HUDEP-2 (cell line): ENCODE data around the gene DGAT2.

Experiments
- DNase-seq, 76 experiments: peaks; one replicate each; lab custom pipeline; 2025; ENCODE audit not compliant: unreplicated experiment in 76 of 76; lab: John Stamatoyannopoulos, UW

DGAT2 gene

GRCh38 chr11:75820645-75821044, 52.1 kb downstream of the DGAT2 start:
- no peak for DNase-seq

- no peak for DNase-seq
These were observed 52.6 kb downstream of the DGAT2 start for GRCh38 chr11:75821202-75821601.

- no peak for DNase-seq
These were observed 54.0 kb downstream of the DGAT2 start for GRCh38 chr11:75822541-75822940.

- DNase-seq, result no peak
These were observed 54.8 kb downstream of the DGAT2 start for GRCh38 chr11:75823415-75823814.

GRCh38 chr11:75823946-75824345, 55.4 kb downstream of the DGAT2 start:
- DNase-seq, result peak in 1 of 76 experiments; percentile 6

- no peak for DNase-seq
These were observed 58.1 kb downstream of the DGAT2 start for GRCh38 chr11:75826461-75827230.

- DNase-seq, result no peak
These were observed 59.0 kb downstream of the DGAT2 start for GRCh38 chr11:75827562-75827961.

- no peak for DNase-seq
These were observed 63.4 kb downstream of the DGAT2 start for GRCh38 chr11:75831915-75832502.

GRCh38 chr11:75834728-75835127, 66.2 kb downstream of the DGAT2 start:
- DNase-seq, result no peak

- no peak for DNase-seq
These were observed 67.8 kb downstream of the DGAT2 start for GRCh38 chr11:75836417-75836816.

GRCh38 chr11:75839851-75840250, 71.3 kb downstream of the DGAT2 start:
- DNase-seq, result no peak

- no peak for DNase-seq
These were observed 71.9 kb downstream of the DGAT2 start for GRCh38 chr11:75840522-75840921.

GRCh38 chr11:75841739-75842138, 73.2 kb downstream of the DGAT2 start:
- DNase-seq, result no peak

GRCh38 chr11:75845324-75845723, 76.7 kb downstream of the DGAT2 start:
- no peak for DNase-seq

GRCh38 chr11:75849894-75850293, 81.3 kb downstream of the DGAT2 start:
- DNase-seq, result no peak

GRCh38 chr11:75850787-75851186, 82.2 kb downstream of the DGAT2 start:
- peak in 2 of 76 experiments; percentile 3 to 6 for DNase-seq
